Measurements from ENCODE around the gene RNF214. TPM values are rescaled to one million over a fixed set of nuclear protein-coding genes. Genes with fewer than 3 reads are reported as not detected.

RNF214 gene
- total and polyA plus RNA-seq, 10 of the 15 experiments (the other 5 are each of a cell fraction or from before 2014, with no cell fraction given): 4.8 to 16.8 (median 10.5) TPM

DNA sequence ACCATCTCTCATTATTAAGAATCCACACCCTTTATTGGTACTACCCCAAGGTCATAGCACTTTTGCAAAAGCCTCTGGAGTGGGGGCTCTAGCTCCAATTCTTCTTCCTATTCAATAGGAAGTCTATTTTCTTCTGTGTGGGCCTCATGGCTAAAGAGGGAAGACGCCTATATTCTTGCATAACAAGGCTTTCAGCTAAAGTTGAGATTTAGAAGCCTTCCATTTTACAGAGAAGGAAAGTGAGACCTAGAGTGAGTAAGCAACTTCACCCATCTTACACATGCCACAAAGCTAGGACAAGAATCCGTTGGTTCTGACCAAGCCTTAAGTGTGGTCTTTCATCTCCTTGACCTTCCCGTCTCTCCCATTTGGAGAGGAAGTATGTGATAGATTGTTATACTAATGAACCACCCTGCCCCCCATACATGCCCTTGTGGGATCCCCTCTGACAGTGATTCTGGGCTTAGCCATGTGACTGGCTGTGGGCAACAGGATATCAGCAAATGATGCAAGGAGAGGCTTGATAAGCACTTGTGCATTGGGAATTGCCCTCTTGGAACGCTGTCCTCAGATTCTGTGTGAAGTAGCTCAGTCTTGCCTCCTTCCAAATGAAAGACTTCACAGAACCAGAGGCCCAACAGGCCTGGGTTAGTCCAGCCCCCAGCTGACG, 71.3 kb downstream of the RNF214 start:
- Histone ChIP-seq H3K27me3 (replicated peaks in 1 of 2; ENCODE audit: control insufficient read depth in 2 of 2, insufficient read depth in 2 of 2, low read length in 1 of 2) (peaks cover 2% of the 10 kb centered on the region in 2 experiments; a peak in 1 of 4 replicates), H3K79me2 (ENCODE audit: control insufficient read depth, insufficient read depth, low read length) (no peaks in the 10 kb centered on the region), H3K36me3 (ENCODE audit: control insufficient read depth in 2 of 2, insufficient read depth in 2 of 2, low read length in 1 of 2) (no peaks in the 10 kb centered on the region), H3K9me3 (replicated peaks; ENCODE audit: control insufficient read depth, insufficient read depth, low read length) (no peaks in the 10 kb centered on the region), H4K20me1 (ENCODE audit: control insufficient read depth, insufficient read depth) (no peaks in the 10 kb centered on the region), H3K9ac (ENCODE audit: control insufficient read depth, insufficient read depth, low read length) (no peak overlapping the region), H3K4me3 (no peak overlapping the region), H3K4me1 (ENCODE audit: control insufficient read depth, insufficient read depth, low read length) (no peaks in the 10 kb centered on the region), H3K27ac (ENCODE audit: control insufficient read depth, insufficient read depth) (no peak overlapping the region), H2AFZ (ENCODE audit: control insufficient read depth, low read depth, low read length) (no peak overlapping the region), H3K4me2 (ENCODE audit: control insufficient read depth, insufficient read depth) (no peak overlapping the region)
- in situ Hi-C loops (cut with MboI): no loop called here
- no peak for TF ChIP-seq SMAD5 (IDR thresholded peaks at IDR 0.05; ENCODE audit: low read depth)
- SMC1A ChIA-PET (ENCODE audit: uncharacterized antibody, unreplicated experiment): interaction anchor here (0.9 kb wide), 1 partner anchor 423 kb away, joined by 3 read pairs; no protein-coding TSS in a partner anchor
- no peak for FAIRE-seq
- CTCF ChIA-PET: interaction anchor here (0.6 to 1.2 kb wide), 3 partner anchors 93 to 422 kb away, joined by 3 to 4 read pairs (median 3); no protein-coding TSS in a partner anchor
- 61% methylated on average over 5 of the region's 5 CpGs for WGBS (ENCODE audit: insufficient coverage, insufficient replicate concordance, low lambda C conversion rate, missing lambda C conversion rate)
- no TSS peak for BruUV-seq (replicated peaks)
- intact Hi-C loops (cut with micrococcal nuclease; ENCODE audit: unreplicated experiment): no loop called here
- no peak for DNase-seq (ENCODE audit: low read depth, low spot score)
- RAD21 ChIA-PET (ENCODE audit: unreplicated experiment): interaction anchor here (2.0 kb wide), 1 partner anchor 24 kb away, joined by 6 read pairs; the partner anchor contains the start of gene CEP164
- POLR2A ChIA-PET: interaction anchor here (1.4 kb wide), 1 partner anchor 24 kb away, joined by 7 read pairs; the partner anchor contains the start of gene CEP164
- ATAC-seq: no peak

DNA sequence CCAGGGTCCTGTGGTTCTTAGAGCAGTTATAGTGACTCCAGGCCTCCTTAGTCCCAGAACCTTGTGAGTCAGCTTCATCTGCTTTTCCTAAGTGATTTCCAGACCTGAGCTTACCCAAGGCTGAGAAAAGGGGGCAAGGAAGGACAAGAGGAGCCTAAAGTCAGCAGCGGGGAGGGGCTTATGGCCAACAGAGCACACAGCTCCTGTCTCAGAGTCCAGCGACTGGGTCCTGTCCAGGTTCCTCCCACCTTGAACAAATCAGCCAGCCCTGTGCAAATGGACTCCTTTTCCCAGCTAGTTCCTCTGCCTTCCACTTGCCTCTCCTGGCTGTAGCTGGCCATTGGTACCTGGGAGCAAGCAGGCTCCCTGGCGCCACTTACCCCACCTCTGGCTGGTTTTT, 72.7 kb downstream of the RNF214 start:
- Histone ChIP-seq H3K79me2 (ENCODE audit: control insufficient read depth, insufficient read depth, low read length) (no peaks in the 10 kb centered on the region), H3K4me3 (no peak overlapping the region), H3K36me3 (ENCODE audit: control insufficient read depth in 2 of 2, insufficient read depth in 2 of 2, low read length in 1 of 2) (no peaks in the 10 kb centered on the region), H2AFZ (ENCODE audit: control insufficient read depth, low read depth, low read length) (no peak overlapping the region), H3K27me3 (replicated peaks in 1 of 2; ENCODE audit: control insufficient read depth in 2 of 2, insufficient read depth in 2 of 2, low read length in 1 of 2) (peaks cover 2% of the 10 kb centered on the region in 2 experiments; a peak in 1 of 4 replicates), H3K9me3 (replicated peaks; ENCODE audit: control insufficient read depth, insufficient read depth, low read length) (no peaks in the 10 kb centered on the region), H3K27ac (ENCODE audit: control insufficient read depth, insufficient read depth) (no peak overlapping the region), H3K4me2 (ENCODE audit: control insufficient read depth, insufficient read depth) (no peak overlapping the region), H3K4me1 (ENCODE audit: control insufficient read depth, insufficient read depth, low read length) (no peaks in the 10 kb centered on the region), H3K9ac (ENCODE audit: control insufficient read depth, insufficient read depth, low read length) (no peak overlapping the region), H4K20me1 (ENCODE audit: control insufficient read depth, insufficient read depth) (no peaks in the 10 kb centered on the region)
- POLR2A ChIA-PET: no interaction called here
- no TSS peak for BruUV-seq (replicated peaks)
- WGBS (ENCODE audit: insufficient coverage, insufficient replicate concordance, low lambda C conversion rate, missing lambda C conversion rate): 59% methylated on average over 3 of the region's 3 CpGs
- SMC1A ChIA-PET (ENCODE audit: uncharacterized antibody, unreplicated experiment): interaction anchor here (0.9 kb wide), 1 partner anchor 421 kb away, joined by 3 read pairs; no protein-coding TSS in a partner anchor
- intact Hi-C loops (cut with micrococcal nuclease; ENCODE audit: unreplicated experiment) (no loop called here), in situ Hi-C loops (cut with MboI) (no loop called here)
- FAIRE-seq (no peak), DNase-seq (ENCODE audit: low read depth, low spot score) (no peak), ATAC-seq (no peak)
- CTCF ChIA-PET: interaction anchor here (1.0 kb wide), 1 partner anchor 37 kb away, joined by 3 read pairs; no protein-coding TSS in a partner anchor
- TF ChIP-seq SMARCA5 (IDR thresholded peaks at IDR 0.05) (no peak), KDM1A (IDR thresholded peaks at IDR 0.05; ENCODE audit: borderline replicate concordance) (no peak), SP1 (IDR thresholded peaks at IDR 0.05; ENCODE audit: low read depth, low read length) (no peak), EED (IDR thresholded peaks at IDR 0.05; ENCODE audit: low read depth) (no peak), YY1 (IDR thresholded peaks at IDR 0.05; ENCODE audit: low read depth, low read length) (no peak), SIX5 (IDR thresholded peaks at IDR 0.05; ENCODE audit: low read depth, low read length, severe bottlenecking) (no peak), MTA2 (IDR thresholded peaks at IDR 0.05; ENCODE audit: low read depth) (no peak), CBFB (IDR thresholded peaks at IDR 0.05; ENCODE audit: low read depth) (no peak), NR2F1 (conservative IDR thresholded peaks at IDR 0.05) (no peak), TCF3 (IDR thresholded peaks at IDR 0.05; ENCODE audit: borderline replicate concordance, insufficient read depth, low read depth, low read length) (no peak)
- RAD21 ChIA-PET (ENCODE audit: unreplicated experiment): no interaction called here
